Measurements from ENCODE around the gene ZFP92. TPM values are rescaled to one million over a fixed set of nuclear protein-coding genes. Genes with fewer than 3 reads are reported as not detected.

ZFP92 gene
- total RNA-seq, 1 donor from 2014 or later: 0.49 TPM

GRCh38 chrX:153370293-153371055 lies 40.8 kb upstream of the ZFP92 start:
- intact Hi-C loops (cut with micrococcal nuclease): no loop called here
- no peak for TF ChIP-seq CTCF (IDR thresholded peaks at IDR 0.05; ENCODE audit: borderline replicate concordance)
- DNase-seq: no peak

GRCh38 chrX:153371256-153371655 lies 40.0 kb upstream of the ZFP92 start:
- H3K4me3 ChIP-seq: no peak overlapping the region
- no peak for DNase-seq
- intact Hi-C loops (cut with micrococcal nuclease): no loop called here
- no peaks in the 10 kb centered on the region for H3K9me3 ChIP-seq (replicated peaks)
- H3K36me3 ChIP-seq: no peaks in the 10 kb centered on the region
- no peaks in the 10 kb centered on the region for H3K4me1 ChIP-seq
- no peak overlapping the region for H3K27ac ChIP-seq (replicated peaks)
- no peak for TF ChIP-seq CTCF (IDR thresholded peaks at IDR 0.05; ENCODE audit: borderline replicate concordance)
- H3K27me3 ChIP-seq (ENCODE audit: low read depth): no peaks in the 10 kb centered on the region

More at GRCh38 chrX:153370293-153371055, 40.8 kb upstream of the ZFP92 start:
- H3K36me3 ChIP-seq: no peaks in the 10 kb centered on the region
- no peak overlapping the region for H3K4me3 ChIP-seq
- H3K27ac ChIP-seq (replicated peaks): no peak overlapping the region
- H3K4me1 ChIP-seq: no peaks in the 10 kb centered on the region
- H3K9me3 ChIP-seq (replicated peaks): no peaks in the 10 kb centered on the region
- no peaks in the 10 kb centered on the region for H3K27me3 ChIP-seq (ENCODE audit: low read depth)

- intact Hi-C loops (cut with micrococcal nuclease): no loop called here
Measured at GRCh38 chrX:153372949-153373348, 38.3 kb upstream of the ZFP92 start.

GRCh38 chrX:153374426-153374825 lies 36.8 kb upstream of the ZFP92 start:
- H3K27me3 ChIP-seq (ENCODE audit: low read depth): no peaks in the 10 kb centered on the region
- no peak overlapping the region for H3K27ac ChIP-seq (replicated peaks)
- intact Hi-C loops (cut with micrococcal nuclease): no loop called here
- TF ChIP-seq CTCF (IDR thresholded peaks at IDR 0.05; ENCODE audit: borderline replicate concordance): no peak
- H3K9me3 ChIP-seq (replicated peaks): no peaks in the 10 kb centered on the region
- H3K36me3 ChIP-seq: no peaks in the 10 kb centered on the region
- H3K4me1 ChIP-seq: no peaks in the 10 kb centered on the region
- no peak for DNase-seq
- no peak overlapping the region for H3K4me3 ChIP-seq

More at GRCh38 chrX:153372949-153373348, 38.3 kb upstream of the ZFP92 start:
- Histone ChIP-seq H3K27ac (replicated peaks) (no peak overlapping the region), H3K4me3 (no peak overlapping the region), H3K9me3 (replicated peaks) (no peaks in the 10 kb centered on the region), H3K27me3 (ENCODE audit: low read depth) (no peaks in the 10 kb centered on the region), H3K36me3 (no peaks in the 10 kb centered on the region), H3K4me1 (no peaks in the 10 kb centered on the region)
- TF ChIP-seq CTCF (IDR thresholded peaks at IDR 0.05; ENCODE audit: borderline replicate concordance): no peak
- DNase-seq: no peak

GRCh38 chrX:153375571-153375970 lies 35.7 kb upstream of the ZFP92 start:
- no peaks in the 10 kb centered on the region for H3K36me3 ChIP-seq
- H3K4me1 ChIP-seq: no peaks in the 10 kb centered on the region
- no peak for DNase-seq
- no peak overlapping the region for H3K27ac ChIP-seq (replicated peaks)
- no peaks in the 10 kb centered on the region for H3K27me3 ChIP-seq (ENCODE audit: low read depth)
- no peak overlapping the region for H3K4me3 ChIP-seq
- intact Hi-C loops (cut with micrococcal nuclease): no loop called here
- TF ChIP-seq CTCF (IDR thresholded peaks at IDR 0.05; ENCODE audit: borderline replicate concordance): no peak
- H3K9me3 ChIP-seq (replicated peaks): no peaks in the 10 kb centered on the region

Measured in left ventricle myocardium inferior (tissue), 1 donor.